ENCODE measurements around the gene RAB3B.
"Not testable (repeated sequence)": the region's sequence is repeated elsewhere in the genome, so short reads cannot be mapped to it uniquely, and the experiment has no call there.

GRCh38 chr1:52028839-52029238 is 38.3 kb upstream of the RAB3B start:
- TF ChIP-seq, protein P1, sequence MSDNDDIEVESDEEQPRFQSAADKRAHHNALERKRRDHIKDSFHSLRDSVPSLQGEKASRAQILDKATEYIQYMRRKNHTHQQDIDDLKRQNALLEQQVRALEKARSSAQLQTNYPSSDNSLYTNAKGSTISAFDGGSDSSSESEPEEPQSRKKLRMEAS (IDR thresholded peaks at IDR 0.05): not testable (repeated sequence)
- not testable (repeated sequence) for TF ChIP-seq TAF1 (IDR thresholded peaks at IDR 0.05; ENCODE audit: low read depth); EGR1 (IDR thresholded peaks at IDR 0.05); FOXM1 (IDR thresholded peaks at IDR 0.05; ENCODE audit: borderline replicate concordance, low read depth); CEBPB (IDR thresholded peaks at IDR 0.05); TCF12 (IDR thresholded peaks at IDR 0.05; ENCODE audit: low read depth); EP300 (IDR thresholded peaks at IDR 0.05; ENCODE audit: borderline replicate concordance); YY1 (IDR thresholded peaks at IDR 0.05; ENCODE audit: low read depth); RAD21 (IDR thresholded peaks at IDR 0.05; ENCODE audit: low read depth)

All from Ishikawa (cell line).